IMR-90 (cell line): ENCODE measurements around the gene LGI4. TPM values are rescaled to one million over a fixed set of nuclear protein-coding genes. Genes with fewer than 3 reads are reported as not detected.

Experiments used
- ATAC-seq: fragments of 200-7000 bp; cut with Tn5 transposase; 2 replicates; pipeline ENCODE4 v1.9.1; 2020; ENCODE audit warnings: low read depth, mild to moderate bottlenecking, moderate library complexity
- BruUV-seq: library from RNA; stranded (reverse); fragments of 400-500 nt; replicated peaks from 2 replicates; lab custom pipeline; 2021; lab: Mats Ljungman, UMichigan
- CTCF ChIA-PET: fragments of 300-600 bp; formaldehyde crosslinking; extraction: SDS; loops from one replicate; lab custom pipeline; 2021; ENCODE audit warnings: antibody characterized with exemption; lab: Yijun Ruan, JAX
- POLR2A ChIA-PET: fragments of 300-600 bp; sonication (Branson Sonifier 250); formaldehyde crosslinking; loops from one replicate; lab custom pipeline; 2022; ENCODE audit warnings: antibody characterized with exemption; ENCODE audit not compliant: unreplicated experiment; lab: Charles Lee
- DNase-seq: peaks from one replicate; pipeline ENCODE4 v3.0.0; 2013
- H2AFZ ChIP-seq: replicated peaks from 2 replicates; pipeline ENCODE3; 2013; ENCODE audit warnings: low read length, mild to moderate bottlenecking; ENCODE audit not compliant: poor library complexity
- H2AK5ac ChIP-seq: 2 replicates; pipeline ENCODE4 v1.6.1; 2013; ENCODE audit warnings: low read depth, low read length, inconsistent platforms
- H2AK9ac ChIP-seq: replicated peaks from 2 replicates; pipeline ENCODE3; 2013; ENCODE audit warnings: mild to moderate bottlenecking, low read depth, low read length, moderate library complexity; ENCODE audit not compliant: poor library complexity
- H2BK120ac ChIP-seq: 2 replicates; pipeline ENCODE4 v1.6.1; 2013; ENCODE audit warnings: low read depth, low read length, inconsistent platforms
- H2BK15ac ChIP-seq: 3 replicates; pipeline ENCODE4 v1.6.1; 2013; ENCODE audit warnings: low read depth, low read length, inconsistent platforms
- H2BK20ac ChIP-seq: 2 replicates; pipeline ENCODE4 v1.6.1; 2013; ENCODE audit warnings: low read depth, mild to moderate bottlenecking, inconsistent platforms, low read length, moderate library complexity
- H2BK5ac ChIP-seq: 2 replicates; pipeline ENCODE4 v1.6.1; 2013; ENCODE audit warnings: mild to moderate bottlenecking, low read depth, low read length, inconsistent platforms; ENCODE audit not compliant: poor library complexity, severe bottlenecking
- H3K14ac ChIP-seq: replicated peaks from 2 replicates; pipeline ENCODE4 v1.6.1; 2013; ENCODE audit warnings: low read depth, low read length, inconsistent platforms
- H3K18ac ChIP-seq: 2 replicates; pipeline ENCODE4 v1.6.1; 2013; ENCODE audit warnings: low read depth, low read length, control low read depth
- H3K23ac ChIP-seq: 2 replicates; pipeline ENCODE4 v1.6.1; 2013; ENCODE audit warnings: low read depth, low read length, inconsistent platforms
- H3K27ac ChIP-seq: 2 replicates; pipeline ENCODE4 v1.5.1; 2013; ENCODE audit warnings: mild to moderate bottlenecking, control low read depth, low read length; ENCODE audit not compliant: insufficient read depth
- H3K27me3 ChIP-seq: 2 replicates; pipeline ENCODE4 v1.6.1; 2013; ENCODE audit warnings: low read length; ENCODE audit not compliant: control insufficient read depth, insufficient read depth
- H3K36me3 ChIP-seq: 2 replicates; pipeline ENCODE4 v1.6.1; 2013; ENCODE audit warnings: low read length, mixed read lengths; ENCODE audit not compliant: control insufficient read depth, insufficient read depth
- H3K4ac ChIP-seq: 2 replicates; pipeline ENCODE4 v1.6.1; 2013; ENCODE audit warnings: low read depth, low read length, inconsistent platforms
- H3K4me1 ChIP-seq: 2 replicates; pipeline ENCODE4 v1.6.1; 2013; ENCODE audit warnings: low read length, mixed read lengths; ENCODE audit not compliant: control insufficient read depth, insufficient read depth
- H3K4me2 ChIP-seq: 2 replicates; pipeline ENCODE4 v1.6.1; 2013; ENCODE audit warnings: low read depth, mild to moderate bottlenecking, control low read depth, low read length, moderate library complexity
- H3K4me3 ChIP-seq: 2 replicates; pipeline ENCODE4 v1.5.1; 2013; ENCODE audit warnings: low read depth, mild to moderate bottlenecking, control low read depth, low read length, moderate library complexity; ENCODE audit not compliant: insufficient read depth
- H3K56ac ChIP-seq: 2 replicates; pipeline ENCODE4 v1.6.1; 2013; ENCODE audit warnings: low read length, inconsistent platforms; ENCODE audit not compliant: insufficient read depth; ENCODE audit errors: extremely low read depth
- H3K79me1 ChIP-seq, 2 experiments: 2 replicates each; pipeline ENCODE4 v1.6.1; 2013; ENCODE audit warnings: low read length in 2 of 2, inconsistent platforms in 1 of 2, low read depth in 1 of 2
- H3K9ac ChIP-seq: 2 replicates; pipeline ENCODE4 v1.6.1; 2013; ENCODE audit warnings: low read depth, low read length, control low read depth
- H3K9me1 ChIP-seq: 2 replicates; pipeline ENCODE4 v1.6.1; 2013; ENCODE audit warnings: low read length, inconsistent platforms; ENCODE audit not compliant: insufficient read depth
- H3K9me3 ChIP-seq: 2 replicates; pipeline ENCODE4 v1.6.1; 2013; ENCODE audit warnings: low read length; ENCODE audit not compliant: control insufficient read depth, insufficient read depth
- H4K20me1 ChIP-seq: 2 replicates; pipeline ENCODE4 v1.6.1; 2013; ENCODE audit warnings: low read length, inconsistent platforms; ENCODE audit not compliant: insufficient read depth
- H4K5ac ChIP-seq: 2 replicates; pipeline ENCODE4 v1.6.1; 2013; ENCODE audit warnings: mild to moderate bottlenecking, low read depth, low read length, control low read depth
- H4K8ac ChIP-seq, 2 experiments: 2 replicates each; pipeline ENCODE4 v1.6.1; 2013; ENCODE audit warnings: low read depth in 2 of 2, low read length in 2 of 2, control low read depth in 1 of 2, inconsistent platforms in 1 of 2
- H4K91ac ChIP-seq: 2 replicates; pipeline ENCODE4 v1.6.1; 2013; ENCODE audit warnings: low read depth, low read length, inconsistent platforms; ENCODE audit not compliant: insufficient read depth
- SMC3 ChIP-seq: fragments of 150-350 bp; IDR thresholded peaks from 2 replicates; pipeline ENCODE4 v1.6.1; 2016; ENCODE audit warnings: low read depth, mild to moderate bottlenecking, antibody characterized with exemption, low read length, moderate library complexity
- whole genome bisulfite sequencing, 2 experiments: methylation state at CpG; one replicate each; pipeline versions ENCODE4 v1.1.5 to v1.1.7; 2013; ENCODE audit warnings: missing lambda C conversion rate in 2 of 2; ENCODE audit not compliant: insufficient read length in 1 of 2; ENCODE audit errors: extremely low coverage in 2 of 2; 5-methylcytosine and 5-hydroxymethylcytosine counted together
- dilution Hi-C: fragments of 300-500 bp; cut with HindIII; formaldehyde crosslinking; loops from one replicate; pipeline ENCODE4 v1.14.3; 2018; ENCODE audit warnings: low sequenced_read_pairs; ENCODE audit not compliant: unreplicated experiment
- in situ Hi-C: fragments of 300-500 bp; cut with MboI; formaldehyde crosslinking; loops from 3 replicates; pipeline ENCODE4 v1.14.3; 2019; ENCODE audit warnings: low sequenced_read_pairs, inconsistent platforms, mixed read lengths
- intact Hi-C: fragments of 100-400 bp; cut with micrococcal nuclease; formaldehyde crosslinking; loops from 2 replicates; pipeline ENCODE4 v1.10.0; 2022
- polyA plus RNA-seq, 3 experiments: library from polyadenylated mRNA; depleted of rRNA; stranded (reverse); fragments of >200 nt; gene quantifications; 2 replicates each; pipeline ENCODE4 v1.2.3, GENCODE V29; 2012; ENCODE audit warnings: low replicate concordance in 1 of 3
- total RNA-seq: library from RNA; depleted of rRNA; stranded (reverse); fragments of >200 nt; gene quantifications from 2 replicates; pipeline ENCODE4 v1.2.3, GENCODE V29; 2012
- TF ChIP-seq, protein P1 (sequence below): fragments of 150-350 bp; IDR thresholded peaks from 2 replicates; pipeline ENCODE4 v1.6.1; 2017; ENCODE audit warnings: mild to moderate bottlenecking, antibody characterized with exemption, low read length, low read depth

The LGI4 gene
- total and polyA plus RNA-seq, 2 of the 4 experiments (the other 2 are of a cell fraction): 0.10 TPM; not detected in 1

DNA sequence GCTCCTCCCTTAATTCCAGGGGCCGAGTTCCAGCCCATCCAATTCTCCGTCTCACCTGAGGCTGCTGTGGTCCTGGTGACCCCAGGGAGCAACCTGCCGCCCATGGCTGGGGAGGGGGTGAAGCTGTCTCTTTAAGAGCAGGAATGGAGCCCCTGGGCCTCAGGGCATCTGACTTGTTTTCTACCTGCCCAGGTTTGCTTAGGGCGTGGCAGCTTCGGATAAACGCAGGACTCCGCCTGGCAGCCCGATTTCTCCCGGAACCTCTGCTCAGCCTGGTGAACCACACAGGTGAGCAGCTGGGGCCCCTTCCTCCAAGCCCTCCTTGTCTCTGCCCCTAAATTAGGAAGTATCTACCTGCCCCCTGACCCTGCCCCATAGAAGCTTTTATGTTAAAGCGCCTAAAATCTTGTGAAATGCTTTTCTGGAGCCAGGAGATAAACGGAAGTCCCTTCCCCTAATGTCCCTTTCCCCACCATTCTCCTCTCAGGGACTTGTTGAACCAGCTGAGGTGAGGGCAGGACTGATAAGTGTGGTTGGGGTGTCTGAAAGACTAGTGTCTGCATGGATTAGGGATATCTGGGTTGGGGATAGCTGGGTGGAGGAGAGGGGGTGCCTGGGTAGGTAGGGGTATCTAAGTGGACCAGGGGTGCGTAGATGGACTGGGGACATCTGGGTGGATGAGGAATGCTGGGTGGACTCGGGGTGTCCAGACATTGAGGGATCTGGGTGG, 18.6 kb downstream of the LGI4 start:
- no TSS peak for BruUV-seq
- H3K18ac ChIP-seq: no peak overlapping the region
- in situ Hi-C loops: no loop called here

More for the DNA sequence above, 18.6 kb downstream of the LGI4 start:
- Histone ChIP-seq H3K4me2 (no peak overlapping the region), H3K14ac (no peak overlapping the region), H3K23ac (no peak overlapping the region), H4K5ac (no peak overlapping the region), H3K9me1 (no peaks in the 10 kb centered on the region), H3K79me1 (no peaks in the 10 kb centered on the region), H2BK5ac (no peak overlapping the region), H3K56ac (no peak overlapping the region), H2AK5ac (no peak overlapping the region), H3K4ac (no peak overlapping the region), H4K8ac (no peak overlapping the region), H4K20me1 (no peaks in the 10 kb centered on the region), H2BK15ac (no peak overlapping the region), H3K4me1 (no peaks in the 10 kb centered on the region), H3K4me3 (no peak overlapping the region), H3K27ac (no peak overlapping the region), H3K9me3 (no peaks in the 10 kb centered on the region), H3K36me3 (no peaks in the 10 kb centered on the region), H4K91ac (no peak overlapping the region), H2AK9ac (no peak overlapping the region), H3K27me3 (peaks cover 26% of the 10 kb centered on the region), H3K9ac (no peak overlapping the region), H2BK120ac (no peak overlapping the region), H2BK20ac (no peak overlapping the region), H2AFZ (no peak overlapping the region)
- ChIA-PET POLR2A (no interaction called here), CTCF (interaction anchor here (1.1 to 1.2 kb wide), 2 partner anchors 20 to 26 kb away, joined by 3 read pairs; no protein-coding TSS in a partner anchor)
- 87% methylated on average over 8 of the region's 13 CpGs; no CpG with 5 or more reads in 1 of the 2 experiments for WGBS, 2 experiments
- no peak for TF ChIP-seq SMC3
- TF ChIP-seq, protein P1, sequence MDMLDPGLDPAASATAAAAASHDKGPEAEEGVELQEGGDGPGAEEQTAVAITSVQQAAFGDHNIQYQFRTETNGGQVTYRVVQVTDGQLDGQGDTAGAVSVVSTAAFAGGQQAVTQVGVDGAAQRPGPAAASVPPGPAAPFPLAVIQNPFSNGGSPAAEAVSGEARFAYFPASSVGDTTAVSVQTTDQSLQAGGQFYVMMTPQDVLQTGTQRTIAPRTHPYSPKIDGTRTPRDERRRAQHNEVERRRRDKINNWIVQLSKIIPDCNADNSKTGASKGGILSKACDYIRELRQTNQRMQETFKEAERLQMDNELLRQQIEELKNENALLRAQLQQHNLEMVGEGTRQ: no peak
- dilution Hi-C loops (no loop called here), intact Hi-C loops (no loop called here)
- DNase-seq: no peak
- ATAC-seq: no peak
